Left ventricle myocardium inferior (tissue), 1 donor: ENCODE data around the gene PLD2. TPM values are rescaled to one million over a fixed set of nuclear protein-coding genes. Genes with fewer than 3 reads are reported as not detected.

ENCODE experiments used
- DNase-seq: peaks from one replicate; pipeline ENCODE4 v3.0.0-alpha.2; 2020
- H3K27ac ChIP-seq: fragments of 200-600 bp; replicated peaks from 2 replicates; pipeline ENCODE4 v1.8.0; 2021
- H3K27me3 ChIP-seq: fragments of 200-600 bp; 2 replicates; pipeline ENCODE4 v1.8.0; 2021; ENCODE audit warnings: low read depth
- H3K36me3 ChIP-seq: fragments of 200-600 bp; 2 replicates; pipeline ENCODE4 v1.8.0; 2021
- H3K4me1 ChIP-seq: fragments of 200-600 bp; 2 replicates; pipeline ENCODE4 v1.8.0; 2021
- H3K4me3 ChIP-seq: fragments of 200-600 bp; 2 replicates; pipeline ENCODE4 v1.8.0; 2021; ENCODE audit warnings: mild to moderate bottlenecking, moderate library complexity
- H3K9me3 ChIP-seq: fragments of 200-600 bp; replicated peaks from 2 replicates; pipeline ENCODE4 v1.8.0; 2021
- intact Hi-C: fragments of 100-400 bp; cut with micrococcal nuclease; formaldehyde crosslinking; loops from one replicate; pipeline ENCODE4 v1.11.0; 2022
- total RNA-seq: library from RNA; stranded (reverse); fragmentation: NEBNext Ultra II Directional; extraction: Animal tissue kit (Norgen Biotek cat#: 25700); gene quantifications from one replicate; pipeline ENCODE4 v1.2.1, GENCODE V29; 2021
- TF ChIP-seq, protein P1 (sequence below): fragments of 200-600 bp; IDR thresholded peaks from 2 replicates; pipeline ENCODE4 v1.8.0; 2021; ENCODE audit warnings: antibody characterized with exemption, mild to moderate bottlenecking, borderline replicate concordance
- donor health status: DM: no; HTN: yes; CAD: no; lungs with severe emphysema.

PLD2 gene
- total RNA-seq, 1 donor from 2014 or later, result 11.2 TPM

GRCh38 chr17:4768298-4768697 is 38.7 kb upstream of the PLD2 start:
- Histone ChIP-seq H3K9me3 (no peaks in the 10 kb centered on the region), H3K36me3 (no peaks in the 10 kb centered on the region), H3K4me1 (no peaks in the 10 kb centered on the region), H3K4me3 (no peak overlapping the region), H3K27ac (no peak overlapping the region), H3K27me3 (peaks cover 29% of the 10 kb centered on the region)
- DNase-seq, result no peak
- TF ChIP-seq, protein P1, sequence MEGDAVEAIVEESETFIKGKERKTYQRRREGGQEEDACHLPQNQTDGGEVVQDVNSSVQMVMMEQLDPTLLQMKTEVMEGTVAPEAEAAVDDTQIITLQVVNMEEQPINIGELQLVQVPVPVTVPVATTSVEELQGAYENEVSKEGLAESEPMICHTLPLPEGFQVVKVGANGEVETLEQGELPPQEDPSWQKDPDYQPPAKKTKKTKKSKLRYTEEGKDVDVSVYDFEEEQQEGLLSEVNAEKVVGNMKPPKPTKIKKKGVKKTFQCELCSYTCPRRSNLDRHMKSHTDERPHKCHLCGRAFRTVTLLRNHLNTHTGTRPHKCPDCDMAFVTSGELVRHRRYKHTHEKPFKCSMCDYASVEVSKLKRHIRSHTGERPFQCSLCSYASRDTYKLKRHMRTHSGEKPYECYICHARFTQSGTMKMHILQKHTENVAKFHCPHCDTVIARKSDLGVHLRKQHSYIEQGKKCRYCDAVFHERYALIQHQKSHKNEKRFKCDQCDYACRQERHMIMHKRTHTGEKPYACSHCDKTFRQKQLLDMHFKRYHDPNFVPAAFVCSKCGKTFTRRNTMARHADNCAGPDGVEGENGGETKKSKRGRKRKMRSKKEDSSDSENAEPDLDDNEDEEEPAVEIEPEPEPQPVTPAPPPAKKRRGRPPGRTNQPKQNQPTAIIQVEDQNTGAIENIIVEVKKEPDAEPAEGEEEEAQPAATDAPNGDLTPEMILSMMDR, result no peak
- intact Hi-C loops, result no loop called here

GRCh38 chr17:4769628-4770027 is 37.3 kb upstream of the PLD2 start:
- no peak for DNase-seq
- no peak overlapping the region for H3K27ac ChIP-seq
- no peaks in the 10 kb centered on the region for H3K36me3 ChIP-seq
- TF ChIP-seq, protein P1, result no peak
- no peaks in the 10 kb centered on the region for H3K9me3 ChIP-seq
- peaks cover 42% of the 10 kb centered on the region for H3K27me3 ChIP-seq
- intact Hi-C loops, result no loop called here
- no peak overlapping the region for H3K4me3 ChIP-seq
- H3K4me1 ChIP-seq, result no peaks in the 10 kb centered on the region

DNA sequence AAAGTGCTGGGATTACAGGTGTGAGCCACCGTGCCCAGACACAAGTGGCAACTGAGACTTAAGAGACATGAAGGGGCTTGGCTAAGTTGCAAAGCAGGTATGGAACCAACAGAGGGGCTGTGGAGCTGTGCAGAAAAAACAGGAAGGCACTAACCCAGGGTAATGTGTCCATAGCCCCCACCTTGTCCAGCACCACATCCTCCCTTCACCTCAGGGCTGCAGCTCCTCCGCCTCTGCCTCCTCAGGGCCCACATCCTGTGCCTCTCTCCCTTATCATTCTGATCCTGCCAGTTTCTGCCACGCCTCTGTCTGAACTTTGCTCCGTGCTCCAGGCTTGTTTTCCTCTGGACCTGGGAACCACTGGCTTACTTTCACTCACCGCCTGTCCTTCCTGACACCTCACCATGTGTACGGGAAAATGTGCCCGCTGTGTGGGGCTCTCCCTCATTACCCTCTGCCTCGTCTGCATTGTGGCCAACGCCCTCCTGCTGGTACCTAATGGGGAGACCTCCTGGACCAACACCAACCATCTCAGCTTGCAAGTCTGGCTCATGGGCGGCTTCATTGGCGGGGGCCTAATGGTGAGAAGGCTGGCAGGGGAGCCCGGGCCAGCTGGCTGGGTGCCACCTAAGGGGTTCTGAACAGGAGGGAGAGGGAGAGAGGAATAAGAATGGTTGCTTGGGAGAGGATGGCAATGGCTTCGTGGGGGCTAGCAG is 35.3 kb upstream of the PLD2 start, which contains the start of gene TM4SF5:
Gene TM4SF5, plus strand, starts transcription at position 368 of the 716 bp plus-strand sequence. Its CDS starts 37 bp downstream, at position 405.
- Histone ChIP-seq H3K9me3 (no peaks in the 10 kb centered on the region), H3K27ac (no peak within 1 kb of the TSS), H3K27me3 (peaks cover 55% of the 10 kb centered on the region), H3K4me3 (no peak within 1 kb of the TSS), H3K36me3 (no peaks in the 10 kb centered on the region), H3K4me1 (no peaks in the 10 kb centered on the region)
- intact Hi-C loops, result no loop called here
- DNase-seq, result no peak
- TF ChIP-seq, protein P1, result no peak

DNA sequence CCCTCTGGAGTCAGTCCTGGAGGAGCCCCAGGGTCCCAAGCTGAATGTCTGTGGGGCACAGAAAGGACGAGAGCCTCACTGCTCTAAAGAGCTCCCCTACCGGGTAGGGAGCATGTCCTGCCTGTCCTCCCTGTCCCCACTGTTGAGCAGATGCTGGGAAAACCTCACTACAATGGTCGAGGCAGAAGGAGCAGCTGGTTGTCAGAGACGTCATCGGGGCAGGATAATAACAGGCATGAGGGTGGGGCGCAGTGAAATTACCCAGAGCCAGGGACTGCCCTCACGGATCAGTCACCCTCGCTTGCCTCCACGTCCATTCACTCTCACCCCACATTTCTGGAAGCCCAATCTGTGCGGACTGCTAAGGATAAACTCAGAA is 34.7 kb upstream of the PLD2 start:
- no peak overlapping the region for H3K27ac ChIP-seq
- H3K4me1 ChIP-seq, result no peaks in the 10 kb centered on the region
- no peak for DNase-seq
- no peaks in the 10 kb centered on the region for H3K9me3 ChIP-seq
- TF ChIP-seq, protein P1, result no peak
- H3K27me3 ChIP-seq, result peaks cover 60% of the 10 kb centered on the region
- H3K36me3 ChIP-seq, result no peaks in the 10 kb centered on the region
- intact Hi-C loops, result no loop called here
- H3K4me3 ChIP-seq, result no peak overlapping the region

DNA sequence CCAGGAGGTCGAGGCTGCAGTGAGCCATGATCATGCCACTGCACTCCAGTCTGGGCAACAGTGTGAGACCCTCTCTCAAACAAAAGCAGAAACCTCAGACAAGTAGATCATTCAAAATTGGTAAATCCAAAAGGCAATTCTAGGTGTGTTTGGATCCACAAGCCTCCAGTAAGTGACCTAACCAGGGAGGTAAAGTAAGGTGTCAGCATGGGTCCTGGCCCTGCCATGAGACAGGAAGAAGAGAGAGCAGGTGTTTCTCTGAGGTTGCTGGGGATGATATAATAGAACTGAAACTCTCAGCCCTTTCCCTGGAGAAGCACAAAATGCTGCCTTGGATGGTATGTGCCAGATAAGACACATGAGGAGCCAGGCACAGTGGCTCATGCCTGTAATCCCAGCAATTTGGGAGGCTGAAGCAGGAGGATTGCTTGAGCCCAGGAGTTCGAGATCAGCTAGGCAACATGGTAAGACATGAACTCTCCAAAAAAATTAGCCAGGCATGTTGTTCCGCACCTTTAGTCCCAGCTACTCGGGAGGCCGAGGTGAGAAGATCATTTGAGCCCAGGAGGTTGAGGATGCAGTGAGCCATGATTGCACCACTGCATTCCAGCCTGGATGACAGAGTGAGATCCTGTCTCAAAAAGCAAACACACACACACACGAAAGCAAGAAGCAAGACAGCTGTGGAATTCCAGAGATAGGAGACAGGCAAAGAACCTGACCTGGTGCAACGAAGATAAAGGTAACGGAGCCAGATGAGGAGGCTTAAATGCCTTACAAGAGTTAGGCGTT is 28.8 kb upstream of the PLD2 start:
- Histone ChIP-seq H3K27me3 (peaks cover 92% of the 10 kb centered on the region), H3K36me3 (no peaks in the 10 kb centered on the region), H3K4me3 (no peak overlapping the region), H3K4me1 (no peaks in the 10 kb centered on the region), H3K9me3 (no peaks in the 10 kb centered on the region), H3K27ac (no peak overlapping the region)
- intact Hi-C loops, result no loop called here
- TF ChIP-seq, protein P1, result no peak
- DNase-seq, result no peak
